ENCODE measurements around the gene SVBP. TPM values are rescaled to one million over a fixed set of nuclear protein-coding genes. Genes with fewer than 3 reads are reported as not detected.
A peak's percentile ranks its signal among the peaks of the same experiment; 100 is the strongest.

The SVBP gene
- total RNA-seq, 1 experiment from 2014 or later = 18.6 TPM

- Histone ChIP-seq H3K4me3 (ENCODE audit: low read depth, low read length) (no peak overlapping the region), H3K36me3 (ENCODE audit: control insufficient read depth, insufficient read depth, low read length) (0 out of 2 replicates have a peak, but pooled peaks cover 1% of the 10 kb centered on the region), H3K4me1 (peaks cover 9% of the 10 kb centered on the region), H3K27me3 (replicated peaks; ENCODE audit: control insufficient read depth, insufficient read depth, low read length) (no peaks in the 10 kb centered on the region), H3K9me3 (no peaks in the 10 kb centered on the region)
- no peak overlapping the region for H3K4me3 Mint-ChIP-seq (ENCODE audit: unreplicated experiment)
- no peak overlapping the region for H3K27ac Mint-ChIP-seq (ENCODE audit: unreplicated experiment)
- H3K27me3 Mint-ChIP-seq (ENCODE audit: insufficient read depth, unreplicated experiment) = no peaks in the 10 kb centered on the region
- no peak for DNase-seq
- H3K9me3 Mint-ChIP-seq (ENCODE audit: unreplicated experiment) = no peaks in the 10 kb centered on the region
- no peak for TF ChIP-seq CTCF (IDR thresholded peaks at IDR 0.05; ENCODE audit: insufficient read depth in 1 of 2, low read depth in 1 of 2, low read length in 1 of 2, severe bottlenecking in 1 of 2, unreplicated experiment in 1 of 2)
- peaks cover 13% of the 10 kb centered on the region for H3K36me3 Mint-ChIP-seq (ENCODE audit: insufficient read depth, unreplicated experiment)
- no peaks in the 10 kb centered on the region for H3K4me1 Mint-ChIP-seq (ENCODE audit: low read depth, unreplicated experiment)
- ChIA-PET POLR2A (no interaction called here), CTCF (no interaction called here)
- no TSS peak for BruUV-seq (replicated peaks)
- intact Hi-C loops (cut with micrococcal nuclease; ENCODE audit: unreplicated experiment) = no loop called here
These were observed 47.4 kb downstream of the SVBP start for GRCh38 chr1:42769811-42770210.

GRCh38 chr1:42768172-42768571 lies 49.0 kb downstream of the SVBP start:
- H3K4me1 ChIP-seq = peaks cover 13% of the 10 kb centered on the region
- H3K4me3 ChIP-seq (ENCODE audit: low read depth, low read length) = peak overlapping the region; percentile 90
- Mint-ChIP-seq H3K27ac (ENCODE audit: unreplicated experiment) (no peak overlapping the region), H3K36me3 (ENCODE audit: insufficient read depth, unreplicated experiment) (peaks cover 13% of the 10 kb centered on the region), H3K4me3 (ENCODE audit: unreplicated experiment) (no peak overlapping the region), H3K27me3 (ENCODE audit: insufficient read depth, unreplicated experiment) (no peaks in the 10 kb centered on the region), H3K9me3 (ENCODE audit: unreplicated experiment) (no peaks in the 10 kb centered on the region), H3K4me1 (ENCODE audit: low read depth, unreplicated experiment) (no peaks in the 10 kb centered on the region)
- no peaks in the 10 kb centered on the region for H3K27me3 ChIP-seq (replicated peaks; ENCODE audit: control insufficient read depth, insufficient read depth, low read length)
- no peak for TF ChIP-seq CTCF (IDR thresholded peaks at IDR 0.05; ENCODE audit: insufficient read depth in 1 of 2, low read depth in 1 of 2, low read length in 1 of 2, severe bottlenecking in 1 of 2, unreplicated experiment in 1 of 2)
- ChIA-PET POLR2A (no interaction called here), CTCF (no interaction called here)
- DNase-seq = no peak
- BruUV-seq (replicated peaks) = TSS peak; percentile 62
- no peaks in the 10 kb centered on the region for H3K9me3 ChIP-seq
- no peaks in the 10 kb centered on the region for H3K36me3 ChIP-seq (ENCODE audit: control insufficient read depth, insufficient read depth, low read length)
- intact Hi-C loops (cut with micrococcal nuclease; ENCODE audit: unreplicated experiment) = no loop called here

GRCh38 chr1:42767510-42768000 lies 49.6 kb downstream of the SVBP start:
- no TSS peak for BruUV-seq (replicated peaks)
- Histone ChIP-seq H3K4me3 (ENCODE audit: low read depth, low read length) (peak overlapping the region; percentile 90), H3K36me3 (ENCODE audit: control insufficient read depth, insufficient read depth, low read length) (no peaks in the 10 kb centered on the region), H3K27me3 (replicated peaks; ENCODE audit: control insufficient read depth, insufficient read depth, low read length) (no peaks in the 10 kb centered on the region), H3K9me3 (no peaks in the 10 kb centered on the region), H3K4me1 (peaks cover 13% of the 10 kb centered on the region)
- no peak for TF ChIP-seq CTCF (IDR thresholded peaks at IDR 0.05; ENCODE audit: insufficient read depth in 1 of 2, low read depth in 1 of 2, low read length in 1 of 2, severe bottlenecking in 1 of 2, unreplicated experiment in 1 of 2)
- H3K36me3 Mint-ChIP-seq (ENCODE audit: insufficient read depth, unreplicated experiment) = peaks cover 13% of the 10 kb centered on the region
- ChIA-PET POLR2A (interaction anchor here (0.5 to 1.5 kb wide), 7 partner anchors 10 to 434 kb away, joined by 4 to 14 read pairs (median 6); partner anchors contain the start of genes CCDC30, PPIH, YBX1 and ZNF691), CTCF (interaction anchor here (0.9 to 2.1 kb wide), 6 partner anchors 11 to 306 kb away, joined by 3 to 19 read pairs (median 6); partner anchors contain the start of gene ZNF691)
- no peak for DNase-seq
- no peaks in the 10 kb centered on the region for H3K4me1 Mint-ChIP-seq (ENCODE audit: low read depth, unreplicated experiment)
- no peaks in the 10 kb centered on the region for H3K27me3 Mint-ChIP-seq (ENCODE audit: insufficient read depth, unreplicated experiment)
- no peaks in the 10 kb centered on the region for H3K9me3 Mint-ChIP-seq (ENCODE audit: unreplicated experiment)
- no peak overlapping the region for H3K4me3 Mint-ChIP-seq (ENCODE audit: unreplicated experiment)
- intact Hi-C loops (cut with micrococcal nuclease; ENCODE audit: unreplicated experiment) = no loop called here
- H3K27ac Mint-ChIP-seq (ENCODE audit: unreplicated experiment) = peak overlapping the region; percentile 80
